ENCODE data around the gene ULK3.

The ULK3 gene

GRCh38 chr15:74790080-74790916, 52.7 kb downstream of the ULK3 start:
- no peak for TF ChIP-seq CTCF (IDR thresholded peaks at IDR 0.05; ENCODE audit: insufficient read depth, low read depth, low read length, missing control alignments)
- DNase-seq (ENCODE audit: low read depth) = peak; percentile 92
- H3K4me3 ChIP-seq (ENCODE audit: low read depth, low read length) = peak overlapping the region; percentile 98

- no peak for TF ChIP-seq CTCF (IDR thresholded peaks at IDR 0.05; ENCODE audit: insufficient read depth, low read depth, low read length, missing control alignments)
- no peak for DNase-seq (ENCODE audit: low read depth)
- H3K4me3 ChIP-seq (ENCODE audit: low read depth, low read length) = peak overlapping the region; percentile 98
Measured at GRCh38 chr15:74789741-74790079, 53.2 kb downstream of the ULK3 start.

- no peak for TF ChIP-seq CTCF (IDR thresholded peaks at IDR 0.05; ENCODE audit: insufficient read depth, low read depth, low read length, missing control alignments)
- DNase-seq (ENCODE audit: low read depth) = peak; percentile 89
- H3K4me3 ChIP-seq (ENCODE audit: low read depth, low read length) = peak overlapping the region; percentile 98
Measured at GRCh38 chr15:74789171-74789631, 53.8 kb downstream of the ULK3 start.

- peak overlapping the region; percentile 98 for H3K4me3 ChIP-seq (ENCODE audit: low read depth, low read length)
- TF ChIP-seq CTCF (IDR thresholded peaks at IDR 0.05; ENCODE audit: insufficient read depth, low read depth, low read length, missing control alignments) = no peak
- peak; percentile 97 for DNase-seq (ENCODE audit: low read depth)
Measured at GRCh38 chr15:74788683-74789151, 54.2 kb downstream of the ULK3 start.

GRCh38 chr15:74788042-74788682, 54.8 kb downstream of the ULK3 start:
- DNase-seq (ENCODE audit: low read depth) = no peak
- TF ChIP-seq CTCF (IDR thresholded peaks at IDR 0.05; ENCODE audit: insufficient read depth, low read depth, low read length, missing control alignments) = no peak
- H3K4me3 ChIP-seq (ENCODE audit: low read depth, low read length) = peak overlapping the region; percentile 98

- peak; percentile 97 for DNase-seq (ENCODE audit: low read depth)
- TF ChIP-seq CTCF (IDR thresholded peaks at IDR 0.05; ENCODE audit: insufficient read depth, low read depth, low read length, missing control alignments) = peak; percentile 88
- H3K4me3 ChIP-seq (ENCODE audit: low read depth, low read length) = peak overlapping the region; percentile 98
Measured at GRCh38 chr15:74787251-74788041, 55.5 kb downstream of the ULK3 start.
